B cell (primary cell): Measurements from ENCODE around the gene IGHMBP2. TPM values are rescaled to one million over a fixed set of nuclear protein-coding genes. Genes with fewer than 3 reads are reported as not detected.

Experiments
- ATAC-seq: fragments of 200-7000 bp; cut with Tn5 transposase; one replicate; pipeline ENCODE4 v1.10.0; 2021; ENCODE audit warnings: low read depth, mild to moderate bottlenecking, moderate number of reproducible peaks, moderate library complexity
- CTCF ChIA-PET: fragments of 350-600 bp; sonication (Branson Sonifier 250); formaldehyde crosslinking; loops from one replicate; lab custom pipeline; 2021; ENCODE audit warnings: antibody characterized with exemption, inconsistent platforms; lab: Charles Lee
- POLR2A ChIA-PET: fragments of 350-600 bp; sonication (Branson Sonifier 250); formaldehyde crosslinking; loops from one replicate; lab custom pipeline; 2021; ENCODE audit warnings: antibody characterized with exemption; lab: Charles Lee
- DNase-seq: peaks from one replicate; pipeline ENCODE4 v3.0.0; 2013
- H2AFZ ChIP-seq: 2 replicates; pipeline ENCODE4 v1.6.1; 2012; ENCODE audit warnings: mild to moderate bottlenecking, low read depth, low read length; ENCODE audit not compliant: insufficient read depth, poor library complexity, severe bottlenecking
- H3K27ac ChIP-seq, 2 donors: 1 replicate in 1 of 2; 2 replicates in 1 of 2; pipeline ENCODE4 v1.5.1; 2012 to 2013; ENCODE audit warnings: low read length in 2 of 2, mild to moderate bottlenecking in 2 of 2, moderate library complexity in 1 of 2
- H3K27me3 ChIP-seq, 4 experiments: fragments of 200-600 bp in 1 of 4; sonication (generic) in 1 of 4; replicated peaks in 1 of 4; 1 replicate in 2 of 4; 2 replicates in 2 of 4; pipeline versions ENCODE4 v1.6.1 to v1.7.0; 2013 to 2016; ENCODE audit warnings: low read length in 3 of 4, mild to moderate bottlenecking in 2 of 4, mixed read lengths in 1 of 4, moderate library complexity in 1 of 4; ENCODE audit not compliant: insufficient read depth in 4 of 4, control insufficient read depth in 3 of 4; ENCODE audit errors: control extremely low read depth in 1 of 4
- H3K36me3 ChIP-seq, 2 experiments: replicated peaks in 1 of 2; 1 replicate in 1 of 2; 2 replicates in 1 of 2; pipeline versions ENCODE4 v1.6.1 to v1.7.1; 2013; ENCODE audit warnings: low read length in 1 of 2; ENCODE audit not compliant: insufficient read depth in 2 of 2, control insufficient read depth in 1 of 2; ENCODE audit errors: control extremely low read depth in 1 of 2, extremely low read depth in 1 of 2
- H3K4me1 ChIP-seq, 2 donors: fragments of 200-600 bp in 1 of 2; sonication (generic) in 1 of 2; 1 replicate in 1 of 2; 2 replicates in 1 of 2; pipeline versions ENCODE4 v1.5.1 to v1.6.1; 2013 to 2017; ENCODE audit warnings: low read length in 2 of 2; ENCODE audit not compliant: control insufficient read depth in 2 of 2, insufficient read depth in 2 of 2
- H3K4me2 ChIP-seq: replicated peaks from 2 replicates; pipeline ENCODE3; 2012; ENCODE audit warnings: mild to moderate bottlenecking, low read depth, low read length; ENCODE audit not compliant: poor library complexity, severe bottlenecking
- H3K4me3 ChIP-seq, 5 experiments: fragments of 200-600 bp in 1 of 5; sonication (generic) in 1 of 5; 1 replicate in 3 of 5; 2 replicates in 2 of 5; pipeline versions ENCODE4 v1.5.1 to v1.7.0; 2011 to 2016; ENCODE audit warnings: low read length in 4 of 5, mild to moderate bottlenecking in 4 of 5, low read depth in 2 of 5, control low read depth in 1 of 5, moderate library complexity in 1 of 5; ENCODE audit not compliant: insufficient read depth in 1 of 5; ENCODE audit errors: control extremely low read depth in 1 of 5, extremely low read depth in 1 of 5
- H3K79me2 ChIP-seq: fragments of 200-600 bp; sonication (generic); one replicate; pipeline ENCODE4 v1.6.0; 2016; ENCODE audit warnings: low read length; ENCODE audit not compliant: control insufficient read depth, insufficient read depth
- H3K9ac ChIP-seq: fragments of 200-600 bp; sonication (generic); 2 replicates; pipeline ENCODE4 v1.6.1; 2017; ENCODE audit warnings: mild to moderate bottlenecking, low read length, moderate library complexity
- H3K9me3 ChIP-seq, 3 donors: one replicate each; pipeline versions ENCODE4 v1.6.1 to v1.7.1; 2013; ENCODE audit warnings: low read length in 2 of 3; ENCODE audit not compliant: control insufficient read depth in 2 of 3, insufficient read depth in 1 of 3; ENCODE audit errors: control extremely low read depth in 1 of 3
- H4K20me1 ChIP-seq: 2 replicates; pipeline ENCODE4 v1.6.0; 2012; ENCODE audit warnings: mild to moderate bottlenecking, low read length; ENCODE audit not compliant: insufficient read depth, control insufficient read depth, poor library complexity, severe bottlenecking
- H3K27ac Mint-ChIP-seq: one replicate; pipeline ENCODE4 v1.8.0; 2021; ENCODE audit warnings: mixed read lengths
- H3K27me3 Mint-ChIP-seq: one replicate; pipeline ENCODE4 v1.8.0; 2021; ENCODE audit warnings: mixed read lengths
- H3K4me1 Mint-ChIP-seq: one replicate; pipeline ENCODE4 v1.8.0; 2021; ENCODE audit warnings: mixed read lengths
- H3K4me3 Mint-ChIP-seq: one replicate; pipeline ENCODE4 v1.8.0; 2021; ENCODE audit warnings: mixed read lengths
- H3K9me3 Mint-ChIP-seq: one replicate; pipeline ENCODE4 v1.8.0; 2022; ENCODE audit warnings: mixed read lengths; ENCODE audit not compliant: insufficient read depth
- CTCF ChIP-seq: fragments of 200-600 bp; IDR thresholded peaks from one replicate; pipeline ENCODE4 v1.8.0; 2022; ENCODE audit warnings: antibody characterized with exemption, mild to moderate bottlenecking
- EZH2 ChIP-seq: IDR thresholded peaks from 2 replicates; pipeline ENCODE4 v1.6.1; 2012; ENCODE audit warnings: borderline replicate concordance, low read depth, mild to moderate bottlenecking, moderate library complexity, low read length; ENCODE audit not compliant: insufficient read depth, poor library complexity, severe bottlenecking
- WGBS: methylation state at CpG from one replicate; pipeline ENCODE4 v1.1.5; 2013; ENCODE audit warnings: missing lambda C conversion rate; ENCODE audit not compliant: insufficient coverage; 5-methylcytosine and 5-hydroxymethylcytosine counted together
- intact Hi-C: fragments of 100-400 bp; cut with micrococcal nuclease; formaldehyde crosslinking; loops from one replicate; pipeline ENCODE4 v1.10.0; 2022
- polyA minus RNA-seq: library from RNA; depleted of rRNA, polyadenylated mRNA; stranded (reverse); fragments of >200 nt; gene quantifications from 2 replicates; pipeline ENCODE4 v1.2.3, GENCODE V29; 2012
- polyA plus RNA-seq: library from polyadenylated mRNA; depleted of rRNA; stranded (reverse); fragments of >200 nt; gene quantifications from 2 replicates; pipeline ENCODE4 v1.2.3, GENCODE V29; 2012
- total RNA-seq, 2 donors: library from RNA; stranded (reverse); fragments of 120-200 nt in 1 of 2; gene quantifications; 1 replicate in 1 of 2; 2 replicates in 1 of 2; pipeline versions ENCODE4 v1.2.3 to v1.2.4, GENCODE V29; 2013 to 2022

The IGHMBP2 gene
- total RNA-seq (37.0 and 41.4 TPM in 2 replicates), polyA plus RNA-seq (18.3 and 42.9 TPM in 2 replicates), polyA minus RNA-seq (16.7 and 18.6 TPM in 2 replicates)
- total RNA-seq (2013): 10.8 TPM

DNA sequence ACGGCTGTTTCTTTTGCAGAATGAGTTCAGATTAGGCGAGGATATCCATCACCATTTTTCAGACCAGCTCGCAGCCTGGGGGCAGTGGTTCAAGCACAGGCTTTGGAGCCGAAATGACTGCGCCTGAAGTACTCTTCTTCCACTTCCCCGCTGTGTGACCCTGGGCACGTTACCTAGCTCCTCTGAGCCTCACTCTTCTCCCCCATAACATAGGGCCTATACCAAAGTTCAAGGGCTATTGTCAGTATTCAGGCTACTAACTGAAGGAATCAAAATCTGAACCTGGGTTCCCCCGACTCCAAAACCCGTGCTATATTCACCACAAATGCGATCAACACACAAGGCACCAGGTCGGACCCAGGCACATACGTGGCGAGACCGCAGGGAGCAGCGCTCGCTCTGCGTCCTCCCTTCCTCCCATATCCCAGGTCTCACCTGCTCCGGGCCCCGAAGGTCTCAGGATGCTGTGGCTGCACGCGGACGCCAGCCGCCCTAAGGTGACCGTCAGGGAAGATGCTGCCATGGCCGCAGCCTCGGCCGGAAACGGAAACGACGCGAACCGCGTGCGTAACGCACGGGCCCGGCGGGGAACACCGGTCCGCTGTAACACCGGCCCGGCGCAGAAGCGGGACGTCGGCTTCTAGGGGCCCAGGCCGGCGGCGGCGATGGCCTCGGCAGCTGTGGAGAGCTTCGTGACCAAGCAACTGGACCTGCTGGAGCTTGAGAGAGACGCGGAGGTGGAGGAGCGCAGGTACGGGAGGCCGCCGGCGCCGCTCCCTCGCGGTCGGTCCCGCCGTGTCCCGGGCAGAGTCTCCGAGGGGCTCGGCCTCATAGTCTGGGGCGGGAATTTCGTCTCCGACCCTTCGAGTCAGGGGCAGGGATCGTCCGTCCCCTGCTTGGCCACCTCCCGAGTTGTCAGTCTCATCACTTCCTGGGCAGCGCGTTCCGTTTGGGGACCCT lies at the start of gene IGHMBP2, which contains the start of gene MRPL21:
IGHMBP2 (plus strand) TSS at position 604 of the 960 bp plus-strand sequence; CDS start at position 666, 62 bp downstream.
MRPL21 (minus strand) TSS at position 545 of the 960 bp plus-strand sequence; CDS start at position 523, 22 bp downstream.
- DNase-seq (peak; percentile 90), ATAC-seq (peak; percentile 95)
- Histone ChIP-seq H3K4me3 (peak within 1 kb of the TSS; percentile 79 to 99 (median 93)), H3K27me3 (no peaks in the 10 kb centered on the region), H3K9me3 (no peaks in the 10 kb centered on the region), H2AFZ (peak within 1 kb of the TSS; percentile 84), H3K4me2 (peak within 1 kb of the TSS; percentile 81), H3K4me1 (peaks cover 14 to 21% of the 10 kb centered on the region in 2 donors), H3K79me2 (peaks cover 66% of the 10 kb centered on the region), H3K36me3 (peaks cover 0 to 11% of the 10 kb centered on the region in 2 experiments), H3K9ac (peak within 1 kb of the TSS; percentile 72), H4K20me1 (peaks cover 14% of the 10 kb centered on the region), H3K27ac (peak within 1 kb of the TSS; percentile 75 to 91)
- Mint-ChIP-seq H3K27me3 (no peaks in the 10 kb centered on the region), H3K4me3 (peak within 1 kb of the TSS; percentile 97), H3K4me1 (peaks cover 41% of the 10 kb centered on the region), H3K27ac (peak within 1 kb of the TSS; percentile 88), H3K9me3 (no peaks in the 10 kb centered on the region)
- TF ChIP-seq EZH2 (no peak), CTCF (no peak)
- ChIA-PET POLR2A (interaction anchor here (1.8 to 2.4 kb wide), 2 partner anchors 61 to 152 kb away, joined by 4 to 8 read pairs; no protein-coding TSS in a partner anchor), CTCF (interaction anchor here (0.9 to 1.9 kb wide), 4 partner anchors 16 to 182 kb away, joined by 3 to 7 read pairs (median 3); no protein-coding TSS in a partner anchor)
- WGBS: under 1% methylated on average over 78 of the region's 78 CpGs
- intact Hi-C loops: loop anchor here (1.0 to 10.0 kb wide), 4 partner anchors 63 to 771 kb away; partner anchors contain the start of genes LTO1 and TPCN2
